ENCODE data around the gene COMMD2.

DNA sequence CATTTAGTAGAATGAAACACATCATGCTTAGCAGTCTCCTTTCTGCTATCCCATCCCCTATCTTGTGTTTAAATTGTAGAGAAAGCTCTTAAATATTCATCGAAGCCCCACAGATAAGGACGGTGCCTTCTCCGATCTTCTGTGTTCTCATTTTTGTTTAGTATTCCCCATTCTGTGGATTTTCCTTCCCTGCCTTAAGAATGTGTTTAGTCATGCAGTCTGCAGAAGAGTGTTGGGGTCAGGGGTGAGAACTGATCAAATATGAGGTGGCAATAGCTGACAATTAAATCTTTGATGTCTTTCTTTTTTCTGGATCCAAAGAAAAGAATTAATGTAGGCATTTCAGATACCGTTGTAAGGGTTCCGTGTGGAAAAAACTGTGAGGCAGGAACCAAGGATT lies 49.4 kb upstream of the COMMD2 start:
- TF ChIP-seq, protein P1, sequence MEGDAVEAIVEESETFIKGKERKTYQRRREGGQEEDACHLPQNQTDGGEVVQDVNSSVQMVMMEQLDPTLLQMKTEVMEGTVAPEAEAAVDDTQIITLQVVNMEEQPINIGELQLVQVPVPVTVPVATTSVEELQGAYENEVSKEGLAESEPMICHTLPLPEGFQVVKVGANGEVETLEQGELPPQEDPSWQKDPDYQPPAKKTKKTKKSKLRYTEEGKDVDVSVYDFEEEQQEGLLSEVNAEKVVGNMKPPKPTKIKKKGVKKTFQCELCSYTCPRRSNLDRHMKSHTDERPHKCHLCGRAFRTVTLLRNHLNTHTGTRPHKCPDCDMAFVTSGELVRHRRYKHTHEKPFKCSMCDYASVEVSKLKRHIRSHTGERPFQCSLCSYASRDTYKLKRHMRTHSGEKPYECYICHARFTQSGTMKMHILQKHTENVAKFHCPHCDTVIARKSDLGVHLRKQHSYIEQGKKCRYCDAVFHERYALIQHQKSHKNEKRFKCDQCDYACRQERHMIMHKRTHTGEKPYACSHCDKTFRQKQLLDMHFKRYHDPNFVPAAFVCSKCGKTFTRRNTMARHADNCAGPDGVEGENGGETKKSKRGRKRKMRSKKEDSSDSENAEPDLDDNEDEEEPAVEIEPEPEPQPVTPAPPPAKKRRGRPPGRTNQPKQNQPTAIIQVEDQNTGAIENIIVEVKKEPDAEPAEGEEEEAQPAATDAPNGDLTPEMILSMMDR (IDR thresholded peaks at IDR 0.05 in 8 of 11, conservative IDR thresholded peaks at IDR 0.05 in 3 of 11) = no peak
- no peak for TF ChIP-seq POLR2A (IDR thresholded peaks at IDR 0.05)
